ENCODE measurements around the gene SH2D7.

DNA sequence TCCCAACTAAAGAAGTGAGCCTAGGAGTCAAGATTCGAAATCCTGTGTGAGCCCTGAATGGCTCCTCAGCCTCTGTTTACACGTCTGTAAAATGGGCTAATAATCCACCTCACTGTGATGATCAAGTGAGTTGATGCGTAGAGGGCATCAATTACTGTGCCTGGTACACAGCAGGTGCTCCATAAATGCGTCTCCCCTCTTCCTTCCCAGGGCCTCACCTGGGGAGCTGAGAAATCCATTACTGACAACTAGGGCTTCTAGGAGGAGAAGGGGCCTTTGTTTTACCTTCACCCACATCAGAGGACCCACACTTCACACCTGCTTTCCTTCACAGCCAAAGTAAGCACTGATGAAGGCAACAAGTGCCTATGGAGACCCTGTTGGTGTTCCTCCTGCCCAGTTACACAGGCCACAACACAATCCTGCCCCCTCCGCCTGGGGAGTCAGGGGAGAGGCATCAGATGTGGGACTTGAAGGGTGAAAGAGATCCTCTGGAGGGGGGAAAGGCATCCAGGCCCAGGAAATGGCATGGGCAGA lies 37.5 kb downstream of the SH2D7 start:
- TF ChIP-seq, protein P1, sequence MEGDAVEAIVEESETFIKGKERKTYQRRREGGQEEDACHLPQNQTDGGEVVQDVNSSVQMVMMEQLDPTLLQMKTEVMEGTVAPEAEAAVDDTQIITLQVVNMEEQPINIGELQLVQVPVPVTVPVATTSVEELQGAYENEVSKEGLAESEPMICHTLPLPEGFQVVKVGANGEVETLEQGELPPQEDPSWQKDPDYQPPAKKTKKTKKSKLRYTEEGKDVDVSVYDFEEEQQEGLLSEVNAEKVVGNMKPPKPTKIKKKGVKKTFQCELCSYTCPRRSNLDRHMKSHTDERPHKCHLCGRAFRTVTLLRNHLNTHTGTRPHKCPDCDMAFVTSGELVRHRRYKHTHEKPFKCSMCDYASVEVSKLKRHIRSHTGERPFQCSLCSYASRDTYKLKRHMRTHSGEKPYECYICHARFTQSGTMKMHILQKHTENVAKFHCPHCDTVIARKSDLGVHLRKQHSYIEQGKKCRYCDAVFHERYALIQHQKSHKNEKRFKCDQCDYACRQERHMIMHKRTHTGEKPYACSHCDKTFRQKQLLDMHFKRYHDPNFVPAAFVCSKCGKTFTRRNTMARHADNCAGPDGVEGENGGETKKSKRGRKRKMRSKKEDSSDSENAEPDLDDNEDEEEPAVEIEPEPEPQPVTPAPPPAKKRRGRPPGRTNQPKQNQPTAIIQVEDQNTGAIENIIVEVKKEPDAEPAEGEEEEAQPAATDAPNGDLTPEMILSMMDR (conservative IDR thresholded peaks at IDR 0.05) = no peak
- TF ChIP-seq EZH2 (IDR thresholded peaks at IDR 0.05; ENCODE audit: low read depth) = no peak
